COLO668 (cell line): ENCODE data around the gene P2RX2.

Experiments
- DNase-seq: peaks from one replicate; lab custom pipeline; 2025; ENCODE audit not compliant: unreplicated experiment; lab: John Stamatoyannopoulos, UW

P2RX2 gene

DNA sequence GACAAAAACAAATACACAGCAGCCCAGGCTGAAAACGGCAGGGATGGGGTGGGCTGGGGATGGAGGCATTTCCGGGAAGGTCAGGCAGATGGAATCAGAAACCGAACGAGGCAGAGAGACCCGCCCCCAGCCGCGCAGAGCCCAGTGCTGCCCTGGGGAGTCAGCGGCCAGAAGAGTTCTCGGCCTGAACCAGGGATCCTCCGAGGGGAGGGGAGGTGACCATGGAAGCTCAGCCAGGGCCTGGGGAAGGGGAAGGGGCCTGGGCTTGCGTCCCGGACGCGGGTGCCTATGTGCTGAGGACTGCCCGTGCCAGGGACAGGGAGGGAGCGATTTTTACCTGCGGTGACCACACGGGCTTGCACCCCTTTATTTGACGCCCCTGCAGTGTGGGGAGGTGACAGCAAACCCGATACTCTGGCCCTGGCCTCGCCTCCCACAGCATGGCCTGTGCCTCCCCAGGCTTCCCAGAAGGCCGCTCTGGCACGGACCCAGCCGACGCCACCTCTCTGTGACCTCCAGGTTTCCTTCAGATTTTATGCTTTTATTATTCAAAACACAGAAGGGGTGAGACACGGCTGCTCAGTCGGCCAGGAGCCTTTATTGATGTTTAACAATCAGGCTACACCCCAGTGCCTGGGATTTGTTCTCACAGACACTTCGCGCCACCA is 15.9 kb upstream of the P2RX2 start:
- DNase-seq = no peak

GRCh38 chr12:132603240-132604150 is 15.1 kb upstream of the P2RX2 start:
- DNase-seq = no peak

DNA sequence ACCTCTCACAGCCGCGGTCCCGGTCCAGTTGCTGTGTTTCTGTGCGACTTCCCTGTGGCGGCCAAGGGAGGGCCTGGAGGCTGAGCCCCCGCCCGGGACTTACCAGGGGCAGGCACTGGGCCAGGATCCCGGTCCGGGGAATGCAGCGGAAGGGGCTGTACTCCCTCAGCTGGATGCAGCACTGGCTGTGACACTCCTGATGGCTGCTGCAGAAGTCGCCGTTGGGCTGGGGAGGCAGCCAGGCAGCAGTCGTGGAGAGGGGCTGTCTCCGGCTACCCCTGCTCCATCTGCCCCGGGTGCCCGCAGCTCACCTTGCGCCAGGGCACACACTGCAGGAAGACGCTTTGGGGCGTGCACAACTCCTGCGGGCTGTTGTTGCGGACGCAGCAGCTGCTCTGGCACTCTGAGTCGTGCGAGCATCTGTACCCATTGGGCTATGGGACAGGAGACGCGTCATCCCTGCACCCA is 14.4 kb upstream of the P2RX2 start:
- no peak for DNase-seq

- no peak for DNase-seq
Measured at GRCh38 chr12:132604668-132605441, 13.7 kb upstream of the P2RX2 start.

GRCh38 chr12:132605892-132606291 is 12.7 kb upstream of the P2RX2 start:
- no peak for DNase-seq

GRCh38 chr12:132606466-132606865 is 12.1 kb upstream of the P2RX2 start:
- DNase-seq = no peak

DNA sequence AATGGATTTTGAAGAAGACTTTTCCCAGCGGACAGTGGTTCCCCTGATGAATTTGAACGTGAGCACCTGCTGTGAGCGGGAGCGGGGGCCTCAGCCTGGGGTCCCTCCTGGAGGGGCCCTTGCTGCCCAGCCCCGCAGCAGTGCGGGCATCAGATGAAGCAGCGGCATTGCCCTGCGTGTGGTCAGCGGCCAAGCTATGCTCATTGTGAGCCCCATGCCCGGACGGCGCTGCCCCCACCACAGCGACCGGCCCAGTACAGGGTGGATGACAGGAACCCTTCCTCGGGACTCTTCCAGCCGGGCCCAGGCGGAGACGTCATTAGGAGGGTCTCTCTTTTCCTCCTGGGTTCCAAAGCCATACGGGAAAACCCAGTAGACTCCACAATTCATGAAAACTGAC is 11.6 kb upstream of the P2RX2 start:
- no peak for DNase-seq

DNA sequence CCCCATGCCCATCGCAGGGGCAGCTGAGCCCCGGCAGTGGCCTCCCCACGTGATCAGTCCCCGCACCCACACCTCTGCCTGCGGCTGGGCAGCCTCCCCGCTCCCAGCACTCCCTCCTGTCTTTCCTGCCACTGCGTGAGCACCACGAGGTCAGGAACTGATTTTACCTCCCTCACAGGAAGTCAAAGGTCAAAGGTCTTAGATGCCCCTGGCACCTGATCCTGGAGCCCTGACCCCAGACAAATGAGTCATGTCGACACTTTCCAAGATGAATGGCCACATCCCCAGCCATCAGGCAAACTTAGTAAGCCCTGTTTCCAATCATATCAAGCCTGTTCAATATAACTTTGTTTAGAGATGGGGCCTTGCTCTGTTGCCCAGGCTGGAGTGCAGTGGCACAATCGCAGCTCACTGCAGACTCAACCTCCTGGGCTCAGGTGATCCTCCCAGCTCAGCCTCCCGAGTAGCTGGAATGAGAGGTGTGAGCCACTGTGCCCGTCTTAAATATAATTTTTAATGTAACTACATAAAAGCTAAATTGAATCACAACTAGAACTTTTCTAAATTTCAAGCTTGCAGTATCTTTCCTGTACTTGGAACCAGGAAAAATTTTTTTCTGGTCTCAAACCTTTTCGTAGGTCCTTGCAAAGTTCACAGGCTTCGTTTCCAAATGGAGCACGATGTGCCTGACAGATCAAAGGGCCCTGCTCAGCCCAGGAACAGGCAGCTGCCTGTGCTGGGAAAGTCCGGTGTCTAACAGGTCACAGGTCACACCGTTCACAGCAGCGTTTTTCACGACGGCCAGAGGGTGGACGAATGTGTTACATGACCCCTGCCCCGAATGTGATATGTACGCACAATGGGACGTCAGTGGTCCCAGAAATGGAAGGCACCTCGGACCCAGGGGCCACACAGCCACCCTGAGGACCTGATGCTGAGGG is 10.1 kb upstream of the P2RX2 start:
- DNase-seq = no peak

- no peak for DNase-seq
Measured at GRCh38 chr12:132610051-132610759, 8.4 kb upstream of the P2RX2 start, which contains the start of gene LRCOL1. LRCOL1 (minus strand) TSS chr12:132610582; CDS start chr12:132606251, 4,331 bp downstream.

GRCh38 chr12:132610866-132611602 is 7.5 kb upstream of the P2RX2 start:
- no peak for DNase-seq

DNA sequence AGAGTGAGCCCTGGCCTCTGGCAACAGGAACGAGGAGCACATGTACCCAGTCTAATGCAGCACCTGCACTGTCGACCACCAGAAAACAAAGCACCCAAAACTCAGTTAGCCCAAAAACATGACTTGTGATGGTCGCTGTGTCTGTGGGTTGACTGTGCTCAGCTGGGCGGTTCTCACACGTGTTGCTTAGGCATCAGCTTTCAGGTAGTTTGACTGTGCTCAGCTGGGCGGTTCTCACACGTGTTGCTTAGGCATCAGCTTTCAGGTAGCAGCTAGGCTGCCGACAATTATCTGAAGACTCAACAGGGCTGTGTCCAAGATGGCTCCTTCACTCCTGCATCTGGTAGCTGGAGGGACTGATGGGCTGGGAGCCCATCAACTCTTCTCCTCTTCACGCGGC is 7.0 kb upstream of the P2RX2 start:
- DNase-seq = no peak

DNA sequence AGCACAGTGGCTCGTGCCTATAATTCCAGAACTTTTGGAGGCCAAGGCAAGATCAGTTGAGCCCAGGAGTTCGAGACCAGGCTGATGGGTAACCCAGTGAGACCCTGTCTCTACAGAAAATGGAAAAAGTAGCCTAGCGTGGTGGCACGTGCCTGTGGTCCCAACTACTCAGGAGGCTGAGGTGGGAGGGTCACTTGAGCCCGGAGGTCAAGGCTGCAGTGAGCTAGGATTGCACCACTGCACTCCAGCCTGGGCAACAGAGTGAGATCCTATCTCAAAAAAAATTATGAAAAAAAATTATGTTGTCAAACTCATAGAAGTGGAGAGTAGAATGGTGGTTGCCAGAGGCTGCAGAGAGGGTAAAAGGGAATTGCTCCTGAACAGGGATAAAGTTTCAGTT is 4.5 kb upstream of the P2RX2 start:
- no peak for DNase-seq

- peak; percentile 70 for DNase-seq
Measured at GRCh38 chr12:132614861-132615578, 3.6 kb upstream of the P2RX2 start.

DNA sequence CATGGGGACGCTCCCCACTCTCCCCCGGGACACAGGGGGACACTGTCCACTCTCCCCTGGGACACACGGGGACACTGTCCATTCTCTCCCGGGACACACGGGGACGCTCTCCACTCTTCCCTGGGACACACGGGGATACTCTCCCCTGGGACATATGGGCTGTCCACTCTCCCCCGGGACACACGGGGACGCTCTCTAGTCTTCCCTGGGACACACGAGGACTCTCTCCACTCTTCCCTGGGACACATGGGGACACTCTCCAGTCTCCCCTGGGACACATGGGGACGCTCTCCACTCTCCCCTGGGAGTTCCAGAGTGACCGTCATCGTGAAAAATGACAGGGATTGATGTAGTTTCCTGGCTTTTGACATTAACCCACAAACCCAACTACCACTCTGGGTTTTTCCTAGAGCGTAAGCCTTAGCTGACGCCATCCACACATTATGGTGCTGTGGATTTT is 3.0 kb upstream of the P2RX2 start:
- no peak for DNase-seq

DNA sequence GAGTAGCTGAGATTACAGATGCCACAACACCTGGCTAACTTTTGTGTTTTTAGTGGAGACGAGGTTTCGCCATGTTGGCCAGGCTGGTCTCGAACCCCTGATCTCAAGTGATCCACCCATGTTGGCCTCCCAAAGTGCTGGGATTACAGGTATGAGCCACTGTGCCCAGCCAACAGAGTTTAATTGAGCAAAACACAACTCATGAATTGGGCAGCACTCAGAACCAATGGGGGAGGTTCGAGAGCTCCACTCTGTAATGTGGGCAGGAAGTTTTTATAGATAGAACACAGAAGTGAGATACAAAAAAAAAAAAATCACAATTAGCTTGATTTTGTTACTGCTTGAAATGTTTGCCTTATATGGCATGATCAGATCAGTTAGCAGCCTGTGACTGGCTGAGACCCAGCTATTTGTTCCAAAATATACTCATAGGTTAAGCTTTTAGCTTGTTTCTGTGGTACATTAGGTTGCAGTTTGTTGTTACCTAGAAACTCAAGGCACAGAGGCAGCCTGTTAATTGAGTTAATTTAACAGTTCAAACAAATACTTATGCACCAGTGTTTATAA is 1.4 kb upstream of the P2RX2 start:
- DNase-seq = no peak

GRCh38 chr12:132617822-132618682 is 524 bp upstream of the P2RX2 start:
- no peak for DNase-seq

GRCh38 chr12:132619071-132619385 is 452 bp downstream of the P2RX2 start:
- DNase-seq = no peak
